Activated T-cell treated with anti-CD3 and anti-CD28 coated beads, Interleukin-2, amount 50 U/mL, for 48 hours (primary cell): ENCODE results near the gene MAVS.

Source experiments
- DNase-seq, 2 experiments: peaks; one replicate each; pipeline ENCODE4 v3.0.0-alpha.2; 2020

The MAVS gene

DNA sequence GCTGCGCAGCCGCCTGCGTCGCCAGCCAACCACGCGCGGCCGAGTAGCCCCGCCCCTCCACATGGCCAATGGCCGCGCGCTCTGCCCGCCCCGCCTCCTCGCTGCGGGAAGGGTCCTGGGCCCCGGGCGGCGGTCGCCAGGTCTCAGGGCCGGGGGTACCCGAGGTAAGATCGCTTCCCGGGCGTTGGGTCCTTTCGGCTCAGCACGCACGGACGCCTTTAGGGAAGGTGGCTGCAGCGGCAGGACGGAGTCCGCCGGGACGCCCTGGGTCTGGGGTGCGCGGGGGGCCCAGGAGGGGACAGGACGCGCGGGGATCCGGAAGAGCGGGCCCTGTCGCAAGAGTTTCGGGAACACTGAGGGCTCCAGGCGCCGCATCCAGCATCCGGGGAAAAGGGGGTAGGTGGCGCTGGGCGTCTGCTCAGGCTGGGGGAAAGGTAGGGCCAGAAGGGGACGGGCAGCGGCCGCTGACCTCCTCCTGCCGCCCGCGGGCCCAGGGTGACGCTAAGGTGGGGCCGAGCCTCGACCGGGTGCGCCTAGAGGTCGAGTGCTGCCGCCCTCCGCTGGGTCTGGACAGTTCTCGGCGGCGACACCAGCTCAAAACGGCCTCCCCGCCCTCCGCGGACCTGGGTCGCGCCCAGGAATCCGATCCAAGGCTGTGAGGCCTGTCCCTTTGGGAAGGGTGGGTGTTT, at the start of gene MAVS:
Gene MAVS (plus strand): TSS at position 95 of the 689 bp plus-strand sequence. CDS start 7,791 bp downstream, outside the sequence.
- DNase-seq: peak; percentile 91 to 94

DNA sequence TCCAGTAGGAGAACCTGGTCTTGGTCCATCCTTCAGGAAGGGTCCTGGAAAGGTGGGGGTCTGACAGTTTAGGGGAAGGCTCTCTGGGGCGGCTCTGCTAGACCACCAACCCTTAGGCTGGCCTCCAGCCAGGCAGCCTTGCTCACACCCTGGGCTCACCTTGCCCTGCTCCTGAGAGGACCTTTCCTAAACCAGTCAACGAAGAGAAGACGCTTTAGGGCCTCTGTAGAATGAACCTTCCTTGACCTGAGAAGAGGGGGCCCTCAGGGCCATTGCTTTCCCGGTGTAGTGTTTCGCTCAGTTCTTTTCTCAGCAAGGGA, 49.4 kb upstream of the MAVS start:
- DNase-seq: peak; percentile 28 to 31

DNA sequence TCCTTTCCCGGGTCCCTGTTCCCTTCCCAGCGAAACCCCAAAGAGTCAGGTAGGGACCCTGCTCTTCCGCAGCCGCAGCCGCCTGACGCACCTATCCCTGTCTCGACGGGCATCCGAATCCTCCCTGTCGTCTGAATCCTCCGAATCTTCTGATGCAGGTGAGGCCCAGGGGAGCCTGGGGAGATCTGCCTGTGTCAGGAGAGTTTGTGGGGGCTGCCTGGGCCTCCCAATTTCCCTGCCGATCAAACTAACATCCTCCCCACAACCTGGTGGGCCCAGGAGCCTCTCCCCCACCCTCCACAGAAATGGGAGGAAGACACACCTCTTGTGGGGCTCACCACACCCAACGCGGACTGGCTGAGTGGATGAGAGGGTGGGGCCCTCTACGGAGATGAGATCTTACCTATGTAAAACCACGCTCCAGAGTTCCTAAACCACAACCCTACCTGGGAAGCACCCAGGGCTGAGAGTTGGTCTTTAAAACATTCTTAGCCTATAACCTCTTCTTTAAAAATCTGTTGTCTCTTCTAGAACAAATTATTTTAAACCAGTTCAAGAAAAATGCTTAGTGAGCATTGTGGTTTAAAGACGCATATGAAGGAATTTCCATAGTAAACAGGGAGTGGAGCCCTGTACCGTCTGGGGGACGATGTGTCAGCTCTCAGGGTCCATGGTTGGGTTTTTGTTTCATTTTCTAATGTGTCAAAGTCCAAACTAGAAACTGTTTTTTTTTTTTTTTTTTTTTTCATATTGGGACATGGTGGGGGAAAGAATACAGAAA, 48.9 kb upstream of the MAVS start:
- peak; percentile 58 to 64 for DNase-seq

DNA sequence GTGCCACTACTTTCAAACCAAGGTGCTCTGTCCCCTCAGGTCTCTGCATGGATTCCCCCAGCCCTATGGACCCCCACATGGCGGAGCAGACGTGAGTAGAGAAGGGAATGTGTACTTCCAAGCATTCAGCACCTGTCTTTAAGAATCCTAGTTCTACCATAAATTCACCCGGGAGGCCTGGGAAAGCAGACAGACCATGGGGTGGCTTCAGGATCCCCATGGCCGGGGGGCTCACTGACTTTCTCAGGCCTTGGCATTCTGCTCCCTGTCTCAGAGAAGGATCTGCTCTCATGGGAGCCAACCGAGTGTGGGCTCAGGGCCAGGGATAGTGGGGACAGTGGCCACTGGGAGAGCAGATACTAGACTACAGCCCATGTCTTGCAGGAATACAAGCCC, 48.3 kb upstream of the MAVS start:
- DNase-seq: peak in 1 of 2 experiments; percentile 15

DNA sequence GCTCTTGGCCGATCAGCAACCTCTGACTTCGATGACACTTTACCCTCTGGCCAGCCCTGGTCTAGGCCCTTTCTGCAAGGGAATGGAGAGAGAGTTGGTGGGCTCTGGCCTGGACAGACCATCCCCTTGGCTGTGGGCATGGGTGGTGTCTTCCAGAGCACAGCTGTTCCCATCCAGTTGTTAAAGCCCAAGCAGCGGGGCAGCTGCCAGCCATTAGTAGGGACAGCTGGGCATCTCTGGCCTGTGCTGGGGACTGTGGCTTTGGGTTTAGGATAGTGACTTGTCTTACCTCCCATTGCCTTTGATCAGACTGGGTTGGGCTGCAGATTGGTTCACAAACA, 47.8 kb upstream of the MAVS start:
- no peak for DNase-seq

DNA sequence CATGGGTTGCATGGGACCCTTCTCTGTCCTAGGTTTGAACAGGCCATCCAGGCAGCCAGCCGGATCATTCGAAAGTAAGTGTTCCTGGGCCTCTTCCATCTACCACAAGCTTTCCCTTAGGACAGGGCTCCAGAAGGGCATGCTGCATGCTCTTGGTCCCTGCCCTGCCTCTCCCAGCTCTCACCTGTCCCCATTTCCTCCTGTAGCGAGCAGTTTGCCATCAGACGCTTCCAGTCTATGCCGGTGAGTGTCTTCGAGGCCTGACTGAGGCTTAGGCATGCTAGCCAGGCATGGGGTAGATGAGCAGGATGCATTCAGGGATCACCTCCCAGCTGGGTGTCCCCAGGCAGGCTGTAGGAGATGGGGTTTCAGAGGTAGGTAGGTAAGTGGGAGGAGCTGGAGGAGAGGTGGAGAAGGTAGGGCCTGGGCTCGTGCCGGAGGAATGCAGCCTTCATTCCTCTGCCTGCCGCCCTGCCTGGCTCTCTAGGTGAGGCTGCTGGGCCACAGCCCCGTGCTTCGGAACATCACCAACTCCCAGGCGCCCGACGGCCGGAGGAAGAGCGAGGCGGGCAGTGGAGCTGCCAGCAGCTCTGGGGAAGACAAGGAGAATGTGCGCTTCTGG, 46.3 kb upstream of the MAVS start:
- DNase-seq: no peak

DNA sequence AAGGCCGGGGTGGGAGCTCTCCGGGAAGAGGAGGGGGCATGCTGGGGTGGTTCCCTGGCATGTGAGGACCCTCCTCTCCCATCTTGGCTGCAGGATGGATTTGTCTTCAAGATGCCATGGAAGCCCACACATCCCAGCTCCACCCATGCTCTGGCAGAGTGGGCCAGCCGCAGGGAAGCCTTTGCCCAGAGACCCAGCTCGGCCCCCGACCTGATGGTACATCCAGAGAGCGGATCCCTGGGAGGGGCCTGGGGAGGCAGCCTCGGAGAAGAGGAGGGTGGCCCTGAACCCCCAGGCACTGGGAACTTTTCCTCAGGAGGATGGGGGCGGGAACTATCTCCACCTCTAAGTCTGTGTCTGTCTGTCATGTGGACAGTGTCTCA, 45.8 kb upstream of the MAVS start:
- DNase-seq: no peak

DNA sequence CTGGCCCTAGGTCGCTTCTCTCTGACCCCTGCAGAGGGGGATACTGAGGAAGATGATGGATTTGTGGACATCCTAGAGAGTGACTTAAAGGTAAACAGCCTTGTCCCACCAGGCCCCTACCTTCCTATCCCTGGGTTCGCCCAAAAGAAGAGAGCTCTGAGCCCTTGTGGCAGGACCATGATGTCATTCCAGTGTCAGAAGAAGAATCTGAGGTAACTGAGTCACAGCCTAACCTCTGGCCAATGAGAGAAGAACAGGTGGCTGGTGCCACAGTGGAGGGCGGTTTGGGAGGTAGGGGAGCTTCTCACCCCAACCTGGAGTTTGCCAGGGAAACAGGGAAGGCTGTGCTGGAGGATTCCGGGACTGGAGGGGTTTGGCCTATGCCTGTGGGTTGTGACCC, 45.3 kb upstream of the MAVS start:
- DNase-seq: peak in 1 of 2 experiments; percentile 30

DNA sequence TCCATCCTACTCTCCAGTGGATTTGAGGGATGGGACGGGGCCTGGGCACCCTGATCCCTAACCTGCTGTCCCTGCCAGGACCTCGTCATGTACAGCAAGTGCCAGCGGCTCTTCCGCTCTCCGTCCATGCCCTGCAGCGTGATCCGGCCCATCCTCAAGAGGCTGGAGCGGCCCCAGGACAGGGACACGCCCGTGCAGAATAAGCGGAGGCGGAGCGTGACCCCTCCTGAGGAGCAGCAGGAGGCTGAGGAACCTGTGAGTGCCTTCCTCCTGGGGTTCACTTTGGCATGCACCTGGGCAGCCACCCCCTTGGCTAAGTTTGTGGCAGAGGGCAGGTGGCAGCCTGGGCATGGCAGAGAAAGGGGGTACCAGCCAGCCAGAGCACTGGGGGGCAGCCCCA, 44.8 kb upstream of the MAVS start:
- no peak for DNase-seq

DNA sequence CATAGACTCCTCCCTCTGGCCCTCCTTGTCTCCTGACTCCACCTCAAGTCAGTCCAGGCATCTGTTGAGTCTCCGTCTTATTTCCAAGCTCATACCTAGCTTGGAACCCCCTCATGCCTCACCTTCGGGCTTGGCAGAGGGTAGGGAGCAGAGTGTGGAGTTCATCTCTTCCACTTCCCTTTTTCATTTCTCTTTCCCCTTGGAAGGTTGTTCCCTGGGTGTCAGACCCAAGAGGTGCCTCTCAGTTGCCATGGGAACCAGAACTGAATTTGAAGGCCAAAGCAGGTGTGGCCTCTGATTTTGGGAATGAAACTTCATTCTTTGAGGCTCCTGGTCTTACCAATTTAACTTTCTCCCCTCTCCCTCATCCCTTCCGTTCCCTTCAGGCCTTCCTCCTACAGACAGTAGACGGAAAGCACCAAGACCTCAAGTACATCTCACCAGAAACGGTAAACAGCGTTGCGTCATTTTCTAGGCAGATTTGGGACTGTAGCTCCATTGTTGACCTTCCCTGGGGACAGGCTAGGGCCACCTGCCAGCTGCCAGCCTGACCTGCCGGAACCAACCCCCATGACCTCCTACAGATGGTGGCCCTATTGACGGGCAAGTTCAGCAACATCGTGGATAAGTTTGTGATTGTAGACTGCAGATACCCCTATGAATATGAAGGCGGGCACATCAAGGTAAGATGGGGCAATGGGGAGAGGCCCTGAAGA, 44.0 kb upstream of the MAVS start:
- DNase-seq: no peak

DNA sequence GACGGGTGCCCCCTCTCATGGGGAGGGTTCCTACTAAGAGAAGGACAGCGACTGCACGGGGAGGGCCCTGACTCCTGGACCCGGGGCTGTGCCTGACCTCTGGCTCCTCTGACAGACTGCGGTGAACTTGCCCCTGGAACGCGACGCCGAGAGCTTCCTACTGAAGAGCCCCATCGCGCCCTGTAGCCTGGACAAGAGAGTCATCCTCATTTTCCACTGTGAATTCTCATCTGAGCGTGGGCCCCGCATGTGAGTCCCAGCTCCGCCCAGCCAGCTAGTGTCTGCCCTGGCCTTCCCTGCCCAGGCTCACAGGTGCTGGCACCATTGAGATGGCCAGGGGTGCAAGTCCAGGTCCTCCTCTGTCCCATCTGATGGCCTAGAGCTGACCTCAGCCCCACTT, 43.3 kb upstream of the MAVS start:
- DNase-seq: no peak

DNA sequence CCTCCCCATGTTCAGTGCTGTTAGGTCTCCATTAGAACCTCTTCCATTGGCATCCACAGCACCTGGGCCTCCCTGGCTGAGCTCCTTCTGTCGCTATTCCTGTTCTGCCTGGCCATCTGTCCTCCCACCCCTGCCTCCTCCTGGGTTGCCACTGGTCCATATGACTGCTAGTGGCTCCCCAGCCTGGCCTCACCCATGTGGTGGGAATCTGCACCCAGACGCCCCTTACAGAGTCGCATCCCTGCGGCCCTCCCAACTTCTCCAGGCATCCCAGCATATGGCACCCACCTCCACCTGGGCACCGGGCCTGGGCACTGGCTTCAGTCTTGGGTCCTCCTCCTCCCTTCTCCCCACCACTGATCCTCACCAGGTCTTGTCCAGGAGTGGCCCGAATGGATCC, 42.8 kb upstream of the MAVS start:
- no peak for DNase-seq

DNA sequence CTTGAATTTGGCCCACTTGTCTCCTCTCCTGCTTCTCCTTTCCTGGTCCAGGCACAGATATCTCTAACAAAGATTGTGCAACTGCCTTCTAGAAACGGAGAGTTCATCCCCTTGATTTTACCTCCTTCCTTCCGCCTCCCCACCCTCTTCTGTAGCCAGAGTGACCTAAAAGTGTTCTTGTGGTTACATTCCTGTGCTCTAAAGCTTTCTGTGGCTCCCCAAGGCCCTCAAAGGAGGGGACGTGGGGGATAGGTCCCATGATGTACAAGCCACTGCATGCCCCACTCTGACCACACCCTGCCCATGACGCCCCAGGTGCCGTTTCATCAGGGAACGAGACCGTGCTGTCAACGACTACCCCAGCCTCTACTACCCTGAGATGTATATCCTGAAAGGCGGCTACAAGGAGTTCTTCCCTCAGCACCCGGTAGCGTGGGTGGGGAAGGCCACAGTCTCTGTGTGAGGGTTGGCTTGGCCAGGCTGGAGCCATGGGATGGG, 42.3 kb upstream of the MAVS start:
- DNase-seq: no peak

DNA sequence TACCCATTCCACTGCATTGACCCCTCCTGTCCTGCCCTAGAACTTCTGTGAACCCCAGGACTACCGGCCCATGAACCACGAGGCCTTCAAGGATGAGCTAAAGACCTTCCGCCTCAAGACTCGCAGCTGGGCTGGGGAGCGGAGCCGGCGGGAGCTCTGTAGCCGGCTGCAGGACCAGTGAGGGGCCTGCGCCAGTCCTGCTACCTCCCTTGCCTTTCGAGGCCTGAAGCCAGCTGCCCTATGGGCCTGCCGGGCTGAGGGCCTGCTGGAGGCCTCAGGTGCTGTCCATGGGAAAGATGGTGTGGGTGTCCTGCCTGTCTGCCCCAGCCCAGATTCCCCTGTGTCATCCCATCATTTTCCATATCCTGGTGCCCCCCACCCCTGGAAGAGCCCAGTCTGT, 41.9 kb upstream of the MAVS start:
- peak in 1 of 2 experiments; percentile 15 for DNase-seq

DNA sequence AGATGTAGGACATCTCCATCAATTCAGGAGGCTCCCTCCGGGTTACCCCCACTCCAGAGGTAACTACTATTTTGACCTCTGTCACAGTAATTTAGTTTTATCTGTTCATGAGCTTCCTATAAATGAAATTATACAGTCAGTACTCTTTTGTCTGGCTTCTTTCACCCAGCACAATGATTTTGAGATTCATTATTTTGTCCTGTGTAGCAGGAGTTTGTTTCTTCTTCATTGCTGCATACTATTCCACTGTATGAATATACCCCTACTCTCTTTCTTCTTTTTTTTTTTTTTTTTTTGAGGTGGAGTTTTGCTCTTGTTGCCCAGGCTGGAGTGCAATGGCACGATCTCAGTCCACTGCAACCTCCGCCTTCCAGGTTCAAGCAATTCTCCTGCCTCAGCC, 38.1 kb upstream of the MAVS start:
- DNase-seq: no peak

DNA sequence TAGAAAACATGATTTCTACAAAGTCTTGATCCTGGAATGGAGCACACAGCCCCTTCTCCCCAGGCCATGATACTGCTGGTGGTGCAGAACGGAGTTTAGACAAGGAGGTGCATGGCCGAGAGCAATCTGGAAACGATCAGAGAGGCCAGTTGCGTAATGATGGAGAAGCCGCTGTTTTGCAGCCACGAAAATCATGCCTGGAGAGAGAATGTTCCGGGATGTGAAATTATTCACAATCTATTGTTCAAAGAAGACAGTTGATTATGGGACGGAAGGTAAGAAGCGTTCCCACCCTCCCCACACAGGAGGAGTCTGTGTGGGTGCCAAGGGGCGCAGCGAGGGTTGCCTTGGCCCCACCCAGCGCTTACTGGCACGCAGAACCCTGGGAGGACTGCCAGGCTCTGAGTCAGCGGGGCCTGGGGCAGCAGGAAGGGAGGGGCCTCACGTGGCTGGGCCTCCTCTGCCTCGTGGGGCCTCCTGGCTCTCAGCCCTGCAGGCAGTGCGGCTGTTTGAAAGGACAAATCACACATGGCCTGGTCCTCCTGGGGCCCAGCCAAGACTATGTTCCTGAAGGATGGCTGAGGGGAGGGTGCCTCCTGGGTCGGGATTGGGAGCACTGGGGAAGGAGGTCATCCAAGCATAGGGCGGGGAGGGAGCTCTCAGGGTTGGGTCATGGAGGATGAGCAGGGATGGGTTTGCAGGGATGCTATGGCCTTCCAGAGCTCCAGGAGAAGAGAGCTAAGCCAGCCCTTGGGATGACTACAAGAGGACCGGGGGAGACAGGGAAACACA, 35.0 kb upstream of the MAVS start:
- peak; percentile 91 to 93 for DNase-seq

DNA sequence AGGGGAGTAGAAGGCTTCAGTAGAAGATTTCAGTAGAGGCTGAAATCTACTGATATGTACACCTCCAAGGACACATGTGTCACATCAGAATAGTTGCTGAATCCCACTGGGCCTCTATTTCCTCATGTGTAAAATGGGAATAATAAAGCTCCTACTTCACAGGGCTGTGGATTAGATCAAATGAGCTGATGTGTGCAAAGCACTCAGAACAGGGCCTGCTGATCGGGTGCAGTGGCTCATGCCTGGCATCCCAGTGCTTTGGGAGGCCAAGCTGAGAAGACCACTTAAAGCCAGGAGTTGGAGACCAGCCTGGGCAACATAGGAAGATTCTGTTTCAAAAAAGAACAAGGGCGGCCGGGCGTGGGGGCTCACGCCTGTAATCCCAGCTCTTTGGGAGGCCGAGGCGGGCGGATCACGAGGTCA, 34.4 kb upstream of the MAVS start:
- peak in 1 of 2 experiments; percentile 29 for DNase-seq

DNA sequence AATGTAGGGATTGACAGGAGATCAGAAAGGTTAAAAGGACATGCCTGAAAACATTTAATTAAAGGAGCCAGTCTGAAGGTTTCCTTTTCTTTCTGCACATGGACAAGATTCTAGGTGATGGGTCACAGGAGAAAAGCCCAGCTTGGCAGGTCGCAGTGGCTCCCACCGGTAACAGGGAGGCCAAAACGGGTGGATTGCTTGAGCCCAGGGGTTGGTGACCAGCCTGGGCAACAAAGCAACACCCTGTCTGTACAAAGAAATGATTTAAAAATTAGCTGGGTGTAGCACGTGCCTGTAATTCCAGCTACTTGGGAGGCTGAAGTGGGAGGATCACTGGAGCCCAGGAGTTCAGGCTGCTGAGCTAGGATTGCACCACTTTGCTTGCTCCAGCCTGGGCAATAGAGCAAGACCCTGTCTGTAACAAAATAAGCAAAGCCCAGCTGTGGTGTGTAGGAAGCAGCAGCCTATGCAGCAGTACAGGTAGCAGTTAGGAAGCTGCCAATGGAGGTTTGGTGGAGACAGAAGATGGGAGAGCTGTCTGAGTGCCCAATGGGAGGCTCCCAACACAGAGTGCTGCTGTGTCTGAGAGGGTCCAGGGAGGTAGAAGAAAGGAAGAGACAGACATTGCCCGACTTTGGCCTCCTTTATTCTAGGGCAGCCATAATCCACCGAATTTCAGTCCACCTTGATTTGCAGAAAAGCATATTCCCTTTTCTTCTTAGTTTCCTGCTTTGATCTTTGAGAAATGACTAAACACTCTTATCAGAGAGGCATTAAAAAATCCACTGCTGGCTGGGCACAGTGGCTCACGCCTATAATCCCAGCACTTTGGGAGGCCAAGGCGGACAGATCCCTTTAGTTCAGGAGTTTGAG, 33.4 kb upstream of the MAVS start:
- peak in 1 of 2 experiments; percentile 33 for DNase-seq

DNA sequence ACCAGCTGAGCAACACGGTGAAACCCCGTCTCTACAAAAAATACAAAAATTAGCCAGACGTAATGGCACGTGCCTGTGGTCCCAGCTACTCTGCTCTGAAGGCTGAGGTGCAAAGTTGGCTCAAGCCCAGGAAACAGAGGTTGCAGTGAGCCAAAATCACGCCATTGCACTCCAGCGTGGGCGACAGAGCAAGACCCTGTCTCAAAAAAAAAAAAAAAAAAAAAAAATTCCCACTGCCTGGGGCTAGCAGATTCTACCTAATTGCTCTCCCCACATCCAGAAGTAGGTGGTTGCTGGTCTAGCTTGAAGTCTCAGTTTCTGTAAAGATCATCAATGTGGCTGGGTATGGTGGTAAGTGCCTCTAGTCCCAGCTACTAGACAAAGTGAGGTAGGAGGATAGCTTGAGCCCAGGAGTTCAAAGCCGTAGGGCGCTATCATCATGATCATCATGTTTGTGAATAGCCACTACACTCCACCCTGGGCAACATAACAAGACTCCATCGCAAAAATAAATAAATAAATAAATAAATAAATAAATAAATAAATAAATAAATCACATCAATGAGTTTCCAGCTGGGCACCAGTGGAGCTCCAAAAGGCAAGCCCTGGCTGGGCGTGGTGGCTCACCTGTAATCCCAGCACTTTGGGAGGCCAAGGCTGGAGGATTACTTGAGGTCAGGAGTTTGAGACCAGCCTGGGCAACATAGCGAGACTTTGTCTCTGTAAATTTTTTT, 32.6 kb upstream of the MAVS start:
- peak in 1 of 2 experiments; percentile 50 for DNase-seq

DNA sequence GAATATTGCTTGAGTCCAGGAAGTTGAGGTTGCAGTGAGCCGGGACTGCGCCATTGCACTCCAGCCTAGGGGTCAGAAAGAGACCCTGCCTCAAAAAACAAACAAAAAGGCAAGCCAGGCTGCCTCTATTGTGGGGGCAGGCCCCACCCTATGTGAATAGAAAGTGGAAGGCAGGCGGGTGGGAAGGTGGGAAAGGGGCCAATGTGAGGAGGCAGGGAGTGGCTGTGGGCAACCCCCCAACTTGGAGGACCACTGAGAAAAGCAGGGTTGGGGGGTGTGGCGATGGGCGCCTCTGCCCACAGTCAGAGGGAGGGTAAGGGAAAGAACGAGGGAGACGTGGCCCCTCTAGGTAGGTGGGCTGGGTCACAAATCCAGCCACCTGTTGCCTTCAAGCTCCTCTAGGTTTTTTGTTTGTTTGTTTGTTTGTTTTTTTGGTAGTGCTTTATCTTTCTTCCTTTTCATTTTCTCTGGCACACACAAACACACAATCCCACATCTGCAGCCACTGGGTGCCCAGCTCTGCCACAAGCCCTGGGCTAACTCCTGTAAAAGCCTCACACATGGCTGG, 31.6 kb upstream of the MAVS start:
- DNase-seq: peak in 1 of 2 experiments; percentile 17
